HG02943 (cell line): ENCODE data around the gene CACNB2.

ENCODE experiments used
- ATAC-seq: cut with Tn5 transposase; IDR thresholded peaks from one replicate; pipeline ENCODE4 v1.9.1; 2021; ENCODE audit warnings: mild to moderate bottlenecking, low read depth, moderate library complexity; ENCODE audit not compliant: unreplicated experiment

CACNB2 gene

DNA sequence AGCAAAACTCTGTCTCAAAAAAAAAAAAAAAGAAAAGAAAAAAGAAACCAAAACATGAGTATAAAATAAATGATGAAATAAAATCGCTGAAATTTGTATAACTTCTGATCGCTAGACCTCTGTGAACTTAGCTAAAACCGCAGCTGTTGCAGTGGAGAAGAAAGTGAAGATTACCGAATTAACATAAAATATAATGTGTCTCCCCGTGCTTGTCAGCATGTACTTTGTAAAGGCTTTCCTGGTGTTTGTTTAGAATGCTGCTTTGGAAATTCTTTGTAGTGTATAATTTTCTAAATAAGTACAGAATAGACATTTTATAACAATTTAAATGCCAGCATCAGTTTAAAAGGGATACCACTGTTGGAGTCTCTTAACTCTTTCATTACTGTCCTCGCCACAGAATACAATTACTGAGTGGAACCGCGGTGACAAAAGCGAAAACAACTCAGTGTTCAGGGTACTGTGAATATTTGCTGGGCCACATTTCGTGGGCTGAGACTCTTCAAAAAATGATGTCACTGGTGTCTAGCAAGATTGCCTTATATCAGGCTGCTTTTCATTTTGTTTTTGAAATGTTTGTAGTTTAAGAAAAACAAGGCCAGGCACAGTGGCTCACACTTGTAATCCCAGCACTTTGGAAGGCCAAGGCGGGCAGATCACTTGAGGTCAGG is 343.4 kb downstream of the CACNB2 start:
- no peak for ATAC-seq

DNA sequence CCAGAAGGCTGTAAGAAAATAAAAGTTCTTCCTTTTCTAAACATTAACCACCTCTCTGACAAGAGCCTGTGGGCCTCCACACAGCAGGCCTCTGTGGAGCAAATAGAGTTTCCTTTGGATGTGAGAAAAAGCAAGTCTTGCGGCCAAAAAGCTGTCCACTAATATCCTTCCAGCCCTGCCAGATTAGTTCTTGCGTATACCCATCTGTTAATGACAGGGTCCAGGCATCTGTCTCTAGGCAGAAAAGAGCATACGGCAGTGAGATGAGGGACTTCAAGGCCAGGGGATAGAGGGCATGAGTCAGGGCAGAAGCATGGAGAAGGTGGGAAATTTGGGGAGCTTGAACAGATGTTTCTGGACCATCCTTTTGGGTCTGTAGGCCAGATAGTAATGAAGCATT is 346.2 kb downstream of the CACNB2 start:
- no peak for ATAC-seq

GRCh38 chr10:18490755-18491154 is 350.5 kb downstream of the CACNB2 start:
- ATAC-seq: no peak

DNA sequence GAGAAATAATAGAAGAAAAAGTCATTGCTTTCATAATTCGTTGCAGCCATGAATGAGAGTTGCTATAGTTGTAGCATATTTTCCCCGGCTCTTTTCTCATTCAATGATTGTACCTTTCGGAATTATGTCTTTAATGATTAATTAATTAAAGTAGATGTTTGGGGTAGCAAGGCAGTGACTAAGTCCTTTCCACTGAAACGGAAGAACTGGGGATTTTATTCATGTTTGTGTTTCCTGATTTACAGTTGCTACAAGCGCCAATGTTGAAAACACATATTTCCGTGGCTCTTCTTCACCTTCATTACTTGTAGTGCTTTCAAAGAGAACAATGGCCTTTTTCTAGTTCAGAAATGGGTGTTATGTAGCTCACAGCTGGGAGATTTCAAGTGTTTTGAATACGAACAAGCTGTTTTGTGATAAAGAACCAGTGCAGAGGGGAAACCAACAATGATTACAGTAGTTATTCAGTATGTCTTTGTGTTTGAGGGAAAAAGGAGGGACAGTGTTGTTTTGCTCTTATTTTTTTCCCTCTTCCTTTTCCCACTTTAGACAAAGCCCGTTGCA is 357.7 kb downstream of the CACNB2 start:
- no peak for ATAC-seq

- no peak for ATAC-seq
These were observed 358.8 kb downstream of the CACNB2 start for GRCh38 chr10:18498998-18499397.

DNA sequence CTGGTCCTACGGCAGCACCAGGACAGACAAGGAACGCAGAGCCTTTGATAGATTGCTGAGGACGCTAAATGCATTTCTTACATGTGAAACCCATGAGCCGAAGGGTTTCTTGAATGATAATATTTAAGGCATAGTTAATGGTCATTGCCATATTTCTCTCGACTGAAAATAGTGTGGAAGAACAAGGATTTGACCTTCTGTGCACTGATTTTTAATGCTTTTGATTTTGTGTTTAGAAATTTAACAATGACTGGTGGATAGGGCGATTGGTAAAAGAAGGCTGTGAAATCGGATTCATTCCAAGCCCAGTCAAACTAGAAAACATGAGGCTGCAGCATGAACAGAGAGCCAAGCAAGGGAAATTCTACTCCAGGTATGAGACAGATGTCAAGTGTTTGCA is 360.4 kb downstream of the CACNB2 start:
- peak; percentile 2 for ATAC-seq

- peak; percentile 93 for ATAC-seq
These were observed 361.0 kb downstream of the CACNB2 start for GRCh38 chr10:18501198-18501597.

DNA sequence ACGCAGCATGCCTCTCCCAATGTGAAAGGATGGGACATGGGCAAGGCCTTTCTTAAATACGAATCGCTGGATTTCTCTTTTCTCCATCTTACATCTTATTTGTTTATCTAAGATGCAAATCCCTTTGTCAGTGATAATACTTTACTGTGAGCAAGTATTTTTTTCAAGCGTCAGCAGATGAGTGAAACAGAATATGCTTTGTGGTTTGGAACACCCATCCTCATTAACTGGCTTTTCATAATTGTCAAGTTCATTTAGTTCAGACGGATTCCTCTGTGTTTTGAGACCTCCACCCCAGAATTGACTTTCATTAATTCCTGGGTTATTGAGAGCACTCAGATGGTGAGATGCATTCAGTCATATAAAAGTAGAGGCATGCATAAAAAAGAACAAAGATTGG is 361.4 kb downstream of the CACNB2 start:
- ATAC-seq: no peak

DNA sequence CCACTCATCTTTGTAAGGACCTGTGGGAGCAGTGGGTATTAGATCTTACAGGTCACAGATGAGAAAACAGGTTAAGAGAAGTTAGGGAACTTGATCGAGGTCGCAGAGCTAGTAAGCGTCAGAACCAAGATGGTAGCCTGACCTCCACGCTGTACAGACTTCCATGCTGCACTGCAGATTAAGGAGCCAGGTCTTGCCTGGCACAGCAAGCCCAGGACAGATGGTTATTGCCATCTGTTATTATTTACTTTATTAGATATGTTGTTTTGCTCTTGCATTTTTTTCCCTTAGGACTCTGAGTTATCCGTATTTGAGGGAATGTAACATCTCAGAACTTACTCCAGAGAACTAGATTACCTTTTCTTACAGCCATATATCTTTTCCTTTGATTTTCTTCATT is 363.9 kb downstream of the CACNB2 start:
- ATAC-seq: no peak

- ATAC-seq: no peak
These were observed 365.4 kb downstream of the CACNB2 start for GRCh38 chr10:18505456-18506118.

- no peak for ATAC-seq
These were observed 368.4 kb downstream of the CACNB2 start for GRCh38 chr10:18508587-18508986.

GRCh38 chr10:18514537-18514936 is 374.3 kb downstream of the CACNB2 start:
- ATAC-seq: no peak

DNA sequence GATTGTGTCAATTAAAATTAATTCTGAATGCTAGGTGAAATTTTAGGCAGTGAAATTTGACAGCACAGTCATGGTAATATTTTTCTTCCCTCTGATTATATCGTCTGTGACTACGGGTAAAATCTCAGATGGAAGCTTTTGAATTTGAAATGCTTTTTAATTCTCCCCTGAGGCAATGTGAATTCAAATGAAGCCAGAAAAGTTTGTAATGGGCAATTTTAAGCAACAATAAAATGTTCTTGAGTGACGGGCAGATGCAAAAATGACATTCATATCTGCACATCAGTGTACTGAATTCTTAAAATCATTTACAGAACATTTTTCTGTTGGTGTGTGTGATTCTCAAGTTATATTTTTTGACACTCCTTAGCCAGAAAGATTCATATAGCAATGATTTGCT is 376.6 kb downstream of the CACNB2 start:
- no peak for ATAC-seq

GRCh38 chr10:18523025-18523424 is 382.8 kb downstream of the CACNB2 start:
- ATAC-seq: no peak

- no peak for ATAC-seq
These were observed 383.6 kb downstream of the CACNB2 start for GRCh38 chr10:18523858-18524257.

DNA sequence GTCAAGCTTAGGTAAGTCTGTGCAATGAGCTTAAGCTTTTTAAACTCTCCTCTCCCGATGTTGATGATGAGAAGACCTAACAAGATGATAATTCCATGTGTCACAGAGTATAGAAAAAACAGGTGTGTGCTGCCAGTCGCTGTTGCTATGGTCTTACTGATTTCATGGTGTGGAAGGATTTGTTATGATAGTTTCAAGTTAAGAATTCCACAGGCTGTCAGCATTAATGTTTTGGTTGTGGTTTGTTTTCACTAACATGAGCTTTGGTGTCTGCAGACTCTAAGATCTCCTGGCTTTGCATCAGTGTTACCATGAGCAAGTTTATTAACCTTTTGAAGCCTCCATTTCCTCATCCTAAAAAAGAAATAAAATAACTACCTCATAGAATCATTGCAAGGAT is 387.5 kb downstream of the CACNB2 start:
- ATAC-seq: no peak

DNA sequence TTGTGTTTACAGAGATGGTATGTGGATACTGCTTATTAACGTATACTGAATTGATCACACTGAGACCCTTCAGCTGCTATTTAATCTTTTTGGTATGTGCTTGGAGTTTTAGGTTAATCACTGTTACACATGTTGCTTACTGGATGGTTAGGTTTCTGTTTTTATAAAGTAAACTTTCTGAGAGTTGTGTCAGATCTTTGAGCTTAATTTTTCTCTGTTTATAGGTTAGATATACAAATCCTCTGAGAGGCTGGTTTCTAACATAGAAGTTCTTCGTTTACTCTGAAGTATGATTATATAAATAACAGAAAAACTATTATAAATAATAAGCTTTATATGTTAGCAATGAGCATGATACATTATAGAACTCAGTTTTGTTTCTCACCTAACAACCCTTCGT is 388.1 kb downstream of the CACNB2 start:
- no peak for ATAC-seq

DNA sequence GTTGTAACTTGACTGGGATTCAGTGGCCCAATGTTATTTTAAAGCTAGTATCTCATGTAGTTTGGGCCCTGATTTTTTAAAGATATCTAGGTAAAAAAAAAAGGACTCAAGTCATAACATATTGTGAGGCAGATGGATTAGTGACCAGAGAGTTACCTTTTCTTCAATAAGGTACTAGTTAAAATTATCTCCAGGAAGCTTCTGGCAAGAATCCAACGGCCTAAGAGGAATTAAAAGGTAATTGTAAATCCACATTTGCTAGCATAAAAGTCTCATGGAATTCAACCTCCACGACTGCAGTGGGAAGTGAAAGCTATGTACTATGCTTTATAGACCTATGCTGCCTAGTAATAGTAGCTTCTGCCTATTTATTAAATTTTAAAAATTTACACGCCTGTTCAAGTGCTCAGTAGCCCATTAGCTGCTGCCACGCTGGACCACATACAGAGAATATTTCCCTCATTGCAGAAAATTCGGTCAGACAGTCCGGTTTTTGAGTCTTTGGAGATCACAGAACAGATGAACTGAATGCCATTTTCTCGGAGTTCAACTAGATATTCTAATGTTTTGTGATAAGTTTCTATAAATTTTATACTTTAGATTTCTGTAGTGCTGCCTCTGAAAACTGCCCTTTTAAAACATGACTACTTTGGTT is 392.8 kb downstream of the CACNB2 start:
- ATAC-seq: no peak

GRCh38 chr10:18533896-18534295 is 393.7 kb downstream of the CACNB2 start:
- no peak for ATAC-seq

DNA sequence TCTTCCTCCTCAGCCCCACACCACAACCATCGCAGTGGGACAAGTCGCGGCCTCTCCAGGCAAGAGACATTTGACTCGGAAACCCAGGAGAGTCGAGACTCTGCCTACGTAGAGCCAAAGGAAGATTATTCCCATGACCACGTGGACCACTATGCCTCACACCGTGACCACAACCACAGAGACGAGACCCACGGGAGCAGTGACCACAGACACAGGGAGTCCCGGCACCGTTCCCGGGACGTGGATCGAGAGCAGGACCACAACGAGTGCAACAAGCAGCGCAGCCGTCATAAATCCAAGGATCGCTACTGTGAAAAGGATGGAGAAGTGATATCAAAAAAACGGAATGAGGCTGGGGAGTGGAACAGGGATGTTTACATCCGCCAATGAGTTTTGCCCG is 399.1 kb downstream of the CACNB2 start:
- ATAC-seq: no peak

DNA sequence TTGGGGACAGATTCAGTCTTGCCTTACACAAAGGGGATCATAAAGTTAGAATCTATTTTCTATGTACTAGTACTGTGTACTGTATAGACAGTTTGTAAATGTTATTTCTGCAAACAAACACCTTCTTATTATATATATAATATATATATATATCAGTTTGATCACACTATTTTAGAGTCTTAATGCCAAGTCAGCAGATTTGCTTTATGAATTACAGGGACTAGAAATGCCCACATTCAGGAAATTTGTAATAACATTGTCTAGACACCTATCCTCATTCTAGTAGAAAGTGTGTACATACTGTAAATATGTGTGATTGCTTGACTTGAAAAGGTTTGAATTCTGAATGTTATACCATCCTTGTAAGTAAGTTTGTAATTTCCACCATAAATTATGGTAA is 400.0 kb downstream of the CACNB2 start:
- ATAC-seq: no peak

GRCh38 chr10:18542832-18543231 is 402.6 kb downstream of the CACNB2 start:
- no peak for ATAC-seq
